PFSK-1 (cell line): ENCODE results near the gene RASSF1.

Experiments used
- FOXP2 ChIP-seq: optimal IDR thresholded peaks from 2 replicates; pipeline ENCODE3; 2011; ENCODE audit warnings: borderline replicate concordance, control low read depth, inconsistent platforms; ENCODE audit not compliant: insufficient read depth; ENCODE audit errors: extremely low read length, extremely low read depth
- POLR2AphosphoS5 ChIP-seq: IDR thresholded peaks from 2 replicates; pipeline ENCODE4 v1.6.1; 2012; ENCODE audit warnings: low read depth, mild to moderate bottlenecking, control low read depth, low read length, moderate library complexity
- REST ChIP-seq, 2 experiments: IDR thresholded peaks; 2 replicates each; pipeline versions ENCODE4 v1.6.1 to v1.8.0; 2011 to 2012; ENCODE audit warnings: low read depth in 2 of 2, low read length in 2 of 2, control low read depth in 1 of 2, inconsistent platforms in 1 of 2, mild to moderate bottlenecking in 1 of 2, moderate library complexity in 1 of 2; ENCODE audit not compliant: insufficient read depth in 1 of 2
- SIN3A ChIP-seq: IDR thresholded peaks from 2 replicates; pipeline ENCODE4 v1.6.1; 2012; ENCODE audit warnings: mild to moderate bottlenecking, low read length, moderate library complexity, borderline replicate concordance; ENCODE audit not compliant: insufficient read depth
- TAF1 ChIP-seq: IDR thresholded peaks from 2 replicates; pipeline ENCODE4 v1.6.1; 2012; ENCODE audit warnings: low read length, control low read depth, borderline replicate concordance; ENCODE audit not compliant: insufficient read depth

GRCh38 chr3:50318163-50318562, 22.5 kb downstream of the RASSF1 start:
- TF ChIP-seq TAF1: no peak
- TF ChIP-seq POLR2AphosphoS5: no peak
- no peak for TF ChIP-seq FOXP2
- TF ChIP-seq REST (IDR thresholded peaks at IDR 0.05; ENCODE audit: insufficient read depth in 1 of 2, low read depth in 2 of 2, low read length in 2 of 2): no peak
- TF ChIP-seq SIN3A: no peak
